OCI-LY7 (cell line): ENCODE data around the gene WRNIP1. TPM values are rescaled to one million over a fixed set of nuclear protein-coding genes. Genes with fewer than 3 reads are reported as not detected.

Experiments
- BruUV-seq: library from RNA; stranded (reverse); fragments of 400-500 nt; replicated peaks from 2 replicates; lab custom pipeline; 2021; lab: Mats Ljungman, UMichigan
- CTCF ChIA-PET: fragments of 300-600 bp; sonication (Branson Sonifier 250); formaldehyde crosslinking; loops from one replicate; lab custom pipeline; 2022; ENCODE audit warnings: antibody characterized with exemption; ENCODE audit not compliant: unreplicated experiment; lab: Charles Lee
- POLR2A ChIA-PET: fragments of 300-600 bp; sonication (Branson Sonifier 250); formaldehyde crosslinking; loops from one replicate; lab custom pipeline; 2022; ENCODE audit warnings: antibody characterized with exemption; lab: Charles Lee
- DNase-seq: peaks from one replicate; pipeline ENCODE4 v3.0.0-alpha.2; 2015; ENCODE audit warnings: low spot score
- H2AFZ ChIP-seq: fragments of 200-600 bp; sonication (generic), shearing (Covaris generic); 2 replicates; pipeline ENCODE4 v1.6.1; 2014; ENCODE audit warnings: mild to moderate bottlenecking, antibody characterized with exemption, low read length, moderate library complexity
- H3K27ac ChIP-seq: fragments of 200-600 bp; sonication (generic); 2 replicates; pipeline ENCODE4 v1.5.1; 2014; ENCODE audit warnings: mixed run types, low read depth, mild to moderate bottlenecking, moderate library complexity, low read length, inconsistent platforms; ENCODE audit not compliant: poor library complexity, severe bottlenecking
- H3K36me3 ChIP-seq: fragments of 200-600 bp; sonication (generic); 2 replicates; pipeline ENCODE4 v1.6.1; 2014; ENCODE audit warnings: mild to moderate bottlenecking, antibody characterized with exemption, low read length, moderate library complexity, mixed read lengths; ENCODE audit not compliant: insufficient read depth
- H3K4me1 ChIP-seq: fragments of 200-600 bp; sonication (generic); 2 replicates; pipeline ENCODE4 v1.5.1; 2014; ENCODE audit warnings: mild to moderate bottlenecking, low read length; ENCODE audit not compliant: insufficient read depth, poor library complexity, severe bottlenecking
- H3K4me2 ChIP-seq: fragments of 200-600 bp; sonication (generic); 2 replicates; pipeline ENCODE4 v1.6.1; 2014; ENCODE audit warnings: mild to moderate bottlenecking, low read length
- H3K4me3 ChIP-seq: fragments of 200-600 bp; sonication (generic); 2 replicates; pipeline ENCODE4 v1.5.1; 2014; ENCODE audit warnings: mild to moderate bottlenecking, low read depth, low read length; ENCODE audit not compliant: poor library complexity, severe bottlenecking
- H3K79me2 ChIP-seq: fragments of 200-600 bp; sonication (generic); 2 replicates; pipeline ENCODE4 v1.6.1; 2016; ENCODE audit warnings: low read depth, mild to moderate bottlenecking, low read length, moderate library complexity, mixed read lengths; ENCODE audit not compliant: insufficient read depth
- H3K9me2 ChIP-seq: fragments of 200-600 bp; sonication (generic); 2 replicates; pipeline ENCODE4 v1.6.1; 2016; ENCODE audit warnings: mild to moderate bottlenecking, low read length, mixed read lengths; ENCODE audit not compliant: insufficient read depth
- H3K9me3 ChIP-seq: fragments of 200-600 bp; sonication (generic); 2 replicates; pipeline ENCODE4 v1.6.1; 2014; ENCODE audit warnings: mild to moderate bottlenecking, mixed run types, low read length, mixed read lengths
- H4K20me1 ChIP-seq: fragments of 200-600 bp; sonication (generic); 2 replicates; pipeline ENCODE4 v1.6.1; 2014; ENCODE audit warnings: mild to moderate bottlenecking, antibody characterized with exemption, low read length, moderate library complexity, mixed read lengths; ENCODE audit not compliant: insufficient read depth
- EZH2phosphoT487 ChIP-seq: fragments of 200-600 bp; sonication (generic); IDR thresholded peaks from 2 replicates; pipeline ENCODE4 v1.6.1; 2018; ENCODE audit warnings: low read depth, borderline replicate concordance, mild to moderate bottlenecking, mixed run types, antibody characterized with exemption, low read length, moderate library complexity, mixed read lengths
- intact Hi-C: fragments of 100-400 bp; cut with micrococcal nuclease; formaldehyde crosslinking; loops from one replicate; pipeline ENCODE4 v1.10.0; 2022; ENCODE audit not compliant: unreplicated experiment
- total RNA-seq, 2 experiments: library from RNA; depleted of rRNA in 1 of 2; stranded (reverse); fragments of >200 nt in 1 of 2; shearing (Covaris generic) in 1 of 2; gene quantifications; 2 replicates each; pipeline ENCODE4 v1.2.3, GENCODE V29; 2014 to 2022
- TF ChIP-seq, protein P1 (sequence below): fragments of 200-600 bp; sonication (generic); conservative IDR thresholded peaks from 2 replicates; pipeline ENCODE4 v1.5.1; 2014; ENCODE audit warnings: mild to moderate bottlenecking, antibody characterized with exemption, low read length, moderate library complexity, mixed read lengths

Gene WRNIP1
- total RNA-seq, 2 experiments from 2014 or later, result 43.8 to 54.2 TPM

DNA sequence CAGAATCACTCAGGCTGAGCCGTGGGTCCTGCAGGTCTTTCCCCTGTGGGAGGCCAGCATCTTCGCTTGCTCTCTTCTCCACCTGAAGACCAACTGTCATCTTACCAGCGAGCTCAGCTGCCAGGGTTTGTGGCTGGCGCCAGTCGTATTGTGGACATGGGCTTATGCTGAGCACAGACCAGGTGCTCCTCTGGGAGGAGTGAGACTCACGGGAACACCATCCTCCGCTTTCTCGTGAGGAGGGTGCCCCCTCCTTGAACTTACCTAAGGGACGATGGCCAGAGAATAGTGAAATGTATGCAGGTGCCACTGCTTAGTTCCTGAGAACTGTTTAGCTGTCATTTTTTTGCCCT is 17.1 kb downstream of the WRNIP1 start:
- no peaks in the 10 kb centered on the region for H3K9me2 ChIP-seq
- no TSS peak for BruUV-seq
- H3K4me1 ChIP-seq, result no peaks in the 10 kb centered on the region
- H3K79me2 ChIP-seq, result peaks cover 15% of the 10 kb centered on the region; the same call in 1 of the 2 replicates
- H4K20me1 ChIP-seq, result peaks cover 12% of the 10 kb centered on the region
- no peak overlapping the region for H3K4me3 ChIP-seq
- ChIA-PET POLR2A (interaction anchor here (1.5 kb wide), 1 partner anchor 12 kb away, joined by 3 read pairs; no protein-coding TSS in a partner anchor), CTCF (no interaction called here)
- H3K27ac ChIP-seq, result no peak overlapping the region
- TF ChIP-seq EZH2phosphoT487, result no peak
- TF ChIP-seq, protein P1, sequence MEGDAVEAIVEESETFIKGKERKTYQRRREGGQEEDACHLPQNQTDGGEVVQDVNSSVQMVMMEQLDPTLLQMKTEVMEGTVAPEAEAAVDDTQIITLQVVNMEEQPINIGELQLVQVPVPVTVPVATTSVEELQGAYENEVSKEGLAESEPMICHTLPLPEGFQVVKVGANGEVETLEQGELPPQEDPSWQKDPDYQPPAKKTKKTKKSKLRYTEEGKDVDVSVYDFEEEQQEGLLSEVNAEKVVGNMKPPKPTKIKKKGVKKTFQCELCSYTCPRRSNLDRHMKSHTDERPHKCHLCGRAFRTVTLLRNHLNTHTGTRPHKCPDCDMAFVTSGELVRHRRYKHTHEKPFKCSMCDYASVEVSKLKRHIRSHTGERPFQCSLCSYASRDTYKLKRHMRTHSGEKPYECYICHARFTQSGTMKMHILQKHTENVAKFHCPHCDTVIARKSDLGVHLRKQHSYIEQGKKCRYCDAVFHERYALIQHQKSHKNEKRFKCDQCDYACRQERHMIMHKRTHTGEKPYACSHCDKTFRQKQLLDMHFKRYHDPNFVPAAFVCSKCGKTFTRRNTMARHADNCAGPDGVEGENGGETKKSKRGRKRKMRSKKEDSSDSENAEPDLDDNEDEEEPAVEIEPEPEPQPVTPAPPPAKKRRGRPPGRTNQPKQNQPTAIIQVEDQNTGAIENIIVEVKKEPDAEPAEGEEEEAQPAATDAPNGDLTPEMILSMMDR, result no peak
- intact Hi-C loops, result no loop called here
- no peak for DNase-seq
- no peak overlapping the region for H3K4me2 ChIP-seq
- no peak overlapping the region for H2AFZ ChIP-seq
- no peaks in the 10 kb centered on the region for H3K9me3 ChIP-seq
- peaks cover 97% of the 10 kb centered on the region for H3K36me3 ChIP-seq

DNA sequence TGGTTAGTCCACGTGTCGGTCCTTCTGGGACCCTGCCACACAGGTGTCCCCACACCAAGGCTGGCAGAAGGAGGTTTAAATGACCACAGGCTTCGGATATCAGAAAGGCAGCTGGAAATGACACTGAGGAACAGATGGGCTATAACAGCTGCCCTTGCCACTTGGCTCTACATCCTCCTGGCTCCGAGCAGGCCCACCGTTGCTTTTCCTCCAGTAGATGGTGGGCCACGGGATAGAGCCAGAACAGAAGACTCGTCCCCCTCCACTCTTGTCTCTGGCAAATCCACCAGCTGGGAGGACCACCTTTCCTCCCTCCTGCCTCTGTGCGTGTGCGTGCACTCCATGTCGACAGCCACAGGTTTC is 17.6 kb downstream of the WRNIP1 start:
- CTCF ChIA-PET, result no interaction called here
- Histone ChIP-seq H3K4me3 (no peak overlapping the region), H2AFZ (no peak overlapping the region), H3K36me3 (peaks cover 97% of the 10 kb centered on the region), H3K79me2 (peaks cover 10% of the 10 kb centered on the region; the same call in 1 of the 2 replicates), H3K27ac (no peak overlapping the region), H4K20me1 (peaks cover 7% of the 10 kb centered on the region), H3K4me2 (no peak overlapping the region), H3K4me1 (no peaks in the 10 kb centered on the region), H3K9me3 (no peaks in the 10 kb centered on the region), H3K9me2 (no peaks in the 10 kb centered on the region)
- POLR2A ChIA-PET, result interaction anchor here (1.5 kb wide), 1 partner anchor 12 kb away, joined by 3 read pairs; no protein-coding TSS in a partner anchor
- no peak for TF ChIP-seq EZH2phosphoT487
- TF ChIP-seq, protein P1, result no peak
- intact Hi-C loops, result no loop called here
- no peak for DNase-seq
- no TSS peak for BruUV-seq

- DNase-seq, result no peak
- H3K79me2 ChIP-seq, result peaks cover 4% of the 10 kb centered on the region; the same call in 1 of the 2 replicates
- H3K9me3 ChIP-seq, result no peaks in the 10 kb centered on the region
- TF ChIP-seq EZH2phosphoT487, result no peak
- TF ChIP-seq, protein P1, result no peak
- H2AFZ ChIP-seq, result no peak overlapping the region
- no peak overlapping the region for H3K4me3 ChIP-seq
- H3K4me2 ChIP-seq, result no peak overlapping the region
- ChIA-PET POLR2A (interaction anchor here (1.0 to 1.8 kb wide), 3 partner anchors 13 to 17 kb away, joined by 3 to 6 read pairs (median 3); no protein-coding TSS in a partner anchor), CTCF (no interaction called here)
- intact Hi-C loops, result no loop called here
- no peaks in the 10 kb centered on the region for H3K4me1 ChIP-seq
- peaks cover 7% of the 10 kb centered on the region; the same call in 1 of the 2 replicates for H4K20me1 ChIP-seq
- H3K9me2 ChIP-seq, result no peaks in the 10 kb centered on the region
- no TSS peak for BruUV-seq
- peaks cover 94% of the 10 kb centered on the region for H3K36me3 ChIP-seq
- H3K27ac ChIP-seq, result no peak overlapping the region
These were observed 18.2 kb downstream of the WRNIP1 start for GRCh38 chr6:2783188-2783963.
